K562 (cell line): ENCODE data around the gene MACROD2. TPM values are rescaled to one million over a fixed set of nuclear protein-coding genes. Genes with fewer than 3 reads are reported as not detected.
"Not testable (repeated sequence)": the region's sequence is repeated elsewhere in the genome, so short reads cannot be mapped to it uniquely, and the experiment has no call there.

ENCODE experiments used
- ATAC-seq: fragments of 200-7000 bp; cut with Tn5 transposase; 3 replicates; pipeline ENCODE4 v1.9.1; 2020; ENCODE audit warnings: moderate library complexity
- BruUV-seq: library from RNA; stranded (reverse); fragments of 400-500 nt; replicated peaks from 2 replicates; lab custom pipeline; 2021; lab: Mats Ljungman, UMichigan
- CTCF ChIA-PET: fragments of 300-600 bp; formaldehyde crosslinking; extraction: SDS; loops from one replicate; lab custom pipeline; 2021; ENCODE audit warnings: low intra/inter-chr PET ratio; lab: Yijun Ruan, JAX
- POLR2A ChIA-PET: fragments of 300-600, 350-650 bp; sonication (Branson Sonifier 250); formaldehyde crosslinking; extraction: SDS; loops from one replicate; lab custom pipeline; 2021; ENCODE audit warnings: antibody characterized with exemption, inconsistent platforms; lab: Yijun Ruan, JAX
- DNase-seq, 4 experiments: peaks; one replicate each; pipeline versions ENCODE4 v3.0.0 to v3.0.0-alpha.2; 2011 to 2018; ENCODE audit warnings: low spot score in 3 of 4, mixed read lengths in 3 of 4; ENCODE audit errors: extremely low read depth in 1 of 4
- FAIRE-seq: peaks from 2 replicates; lab custom pipeline; 2011; peaks lifted over from hg19 to GRCh38; lab: Jason Lieb, UNC
- H2AFZ ChIP-seq: 2 replicates; pipeline ENCODE4 v1.6.0; 2011; ENCODE audit warnings: low read depth, low read length, control low read depth, inconsistent platforms
- H3K27ac ChIP-seq: fragments of 200-600 bp; 3 replicates; pipeline ENCODE4 v1.8.0; 2011; ENCODE audit warnings: low read depth, mild to moderate bottlenecking, control low read depth, inconsistent platforms, low read length, moderate library complexity, mixed read lengths; ENCODE audit errors: extremely low read depth
- H3K27me3 ChIP-seq, 2 experiments: fragments of 300-600 bp in 1 of 2; 2 replicates in 1 of 2; 3 replicates in 1 of 2; pipeline versions ENCODE4 v1.6.0 to v1.8.0; 2011; ENCODE audit warnings: inconsistent platforms in 2 of 2, low read length in 2 of 2, mild to moderate bottlenecking in 1 of 2, mixed read lengths in 1 of 2, moderate library complexity in 1 of 2; ENCODE audit not compliant: control insufficient read depth in 2 of 2, insufficient read depth in 2 of 2
- H3K36me3 ChIP-seq: fragments of 300-600 bp; 3 replicates; pipeline ENCODE4 v1.8.0; 2011; ENCODE audit warnings: mild to moderate bottlenecking, low read length, inconsistent platforms; ENCODE audit not compliant: control insufficient read depth, insufficient read depth
- H3K4me1 ChIP-seq, 2 experiments: fragments of 200-600 bp in 1 of 2; replicated peaks in 1 of 2; 2 replicates in 1 of 2; 3 replicates in 1 of 2; pipeline versions ENCODE4 v1.5.1 to v1.8.0; 2011; ENCODE audit warnings: inconsistent platforms in 2 of 2, low read length in 2 of 2, mild to moderate bottlenecking in 1 of 2, mixed read lengths in 1 of 2, moderate library complexity in 1 of 2; ENCODE audit not compliant: control insufficient read depth in 2 of 2, insufficient read depth in 2 of 2
- H3K4me2 ChIP-seq: 2 replicates; pipeline ENCODE4 v1.6.1; 2011; ENCODE audit warnings: low read length, control low read depth, inconsistent platforms, mixed read lengths; ENCODE audit not compliant: insufficient read depth
- H3K4me3 ChIP-seq: fragments of 200-600 bp; sonication (generic), shearing (Covaris generic); 2 replicates; pipeline ENCODE4 v1.5.1; 2016; ENCODE audit warnings: control low read depth, inconsistent platforms
- H3K79me2 ChIP-seq: fragments of 200-600 bp; 3 replicates; pipeline ENCODE4 v1.8.0; 2011; ENCODE audit warnings: low read length, inconsistent platforms; ENCODE audit not compliant: control insufficient read depth, insufficient read depth
- H3K9ac ChIP-seq, 2 experiments: 2 replicates each; pipeline versions ENCODE4 v1.6.0 to v1.6.1; 2011; ENCODE audit warnings: low read depth in 2 of 2, low read length in 2 of 2, control low read depth in 1 of 2, inconsistent platforms in 1 of 2, mild to moderate bottlenecking in 1 of 2, mixed read lengths in 1 of 2; ENCODE audit not compliant: insufficient read depth in 1 of 2
- H3K9me1 ChIP-seq: one replicate; pipeline ENCODE4 v1.6.0; 2011; ENCODE audit warnings: inconsistent platforms, mild to moderate bottlenecking, low read length, moderate library complexity; ENCODE audit not compliant: control insufficient read depth, insufficient read depth
- H3K9me3 ChIP-seq: replicated peaks from 2 replicates; pipeline ENCODE4 v1.5.1; 2011; ENCODE audit warnings: low read depth, low read length, inconsistent platforms; ENCODE audit not compliant: control insufficient read depth, insufficient read depth
- H4K20me1 ChIP-seq: replicated peaks from 2 replicates; pipeline ENCODE4 v1.6.1; 2011; ENCODE audit warnings: low read length, inconsistent platforms, mixed read lengths; ENCODE audit not compliant: control insufficient read depth, insufficient read depth
- E4F1 ChIP-seq: fragments of 250-450 bp; sonication (Bioruptor Pico); IDR thresholded peaks from 2 replicates; pipeline ENCODE4 v1.5.0; 2021; ENCODE audit warnings: mild to moderate bottlenecking, borderline replicate concordance
- ESRRB ChIP-seq: fragments of 250-450 bp; sonication (Bioruptor Pico); IDR thresholded peaks from 2 replicates; pipeline ENCODE4 v1.5.0; 2020; ENCODE audit warnings: mild to moderate bottlenecking, moderate library complexity, borderline replicate concordance
- SREBF2 ChIP-seq: sonication (generic); formaldehyde crosslinking; IDR thresholded peaks from 2 replicates; pipeline ENCODE4 v1.4.0; 2020; ENCODE audit warnings: mild to moderate bottlenecking, missing genetic modification reagents
- WGBS: fragments of 100-300 bp; shearing (Covaris generic); methylation state at CpG from one replicate; pipeline ENCODE4 v1.1.6; 2016; ENCODE audit warnings: low coverage, mixed read lengths; ENCODE audit not compliant: insufficient coverage; ENCODE audit errors: missing lambda C conversion rate; 5-methylcytosine and 5-hydroxymethylcytosine counted together
- in situ Hi-C: fragments of 300-500 bp; cut with MboI; formaldehyde crosslinking; loops from 4 replicates; pipeline ENCODE4 v1.15.0; 2018; ENCODE audit warnings: inconsistent platforms, mixed read lengths
- intact Hi-C: fragments of 100-400 bp; cut with micrococcal nuclease; formaldehyde crosslinking; loops from 2 replicates; pipeline ENCODE4 v1.14.2; 2022
- polyA plus RNA-seq, 8 experiments: library from polyadenylated mRNA; depleted of rRNA in 4 of 8; stranded (reverse) in 5 of 8; unstranded in 3 of 8; fragments of >200 nt; fragmentation: Nextera tagmentation in 2 of 8; fragmentation: Illumina TruSeq in 1 of 8; extraction: Ambion mirVana in 2 of 8; extraction: Trizol in 1 of 8; gene quantifications; 2 replicates each; pipeline versions ENCODE4 v1.2.1 to v1.2.3, GENCODE V29; 2011 to 2014; ENCODE audit warnings: inconsistent platforms in 1 of 8, missing spikeins in 1 of 8
- total RNA-seq, 7 experiments: library from RNA; depleted of rRNA in 6 of 7; stranded (reverse); fragments of >200 nt in 6 of 7; fragmentation: Illumina TruSeq in 2 of 7; extraction: Trizol in 2 of 7; gene quantifications; 2 replicates each; pipeline versions ENCODE4 v1.2.1 to v1.2.3, GENCODE V29; 2011 to 2021; ENCODE audit warnings: low replicate concordance in 1 of 7

The MACROD2 gene
- total and polyA plus RNA-seq, 9 of the 15 experiments (the other 6 are each of a cell fraction or from before 2014, with no cell fraction given): not detected

DNA sequence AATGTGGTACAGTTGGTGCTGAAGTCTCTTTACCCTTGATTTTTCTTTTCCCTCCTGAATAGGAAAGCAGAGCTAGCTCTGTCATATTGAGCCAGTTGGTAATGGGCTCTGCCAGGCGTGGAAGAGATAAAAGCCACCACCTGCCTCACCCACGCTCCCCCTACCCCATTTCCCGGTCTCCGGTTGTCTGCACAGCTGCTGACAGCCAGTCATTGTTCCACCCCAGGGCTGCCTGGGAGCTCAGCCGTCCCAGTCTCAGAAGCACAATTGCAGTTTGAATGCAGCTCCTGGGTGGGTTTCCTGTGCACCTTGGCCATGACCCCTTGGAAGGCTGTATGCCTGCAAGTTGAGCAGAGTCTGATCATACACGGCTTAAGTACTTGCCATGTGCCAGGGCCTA lies 1017.2 kb downstream of the MACROD2 start:
- WGBS: 0% methylated on average over 3 of the region's 6 CpGs
- no peaks in the 10 kb centered on the region for H3K9me3 ChIP-seq
- no peak for ATAC-seq
- CTCF ChIA-PET: no interaction called here
- no peaks in the 10 kb centered on the region for H3K9me1 ChIP-seq
- H3K27me3 ChIP-seq: no peaks in the 10 kb centered on the region
- no TSS peak for BruUV-seq
- H3K79me2 ChIP-seq: no peaks in the 10 kb centered on the region
- no peaks in the 10 kb centered on the region for H4K20me1 ChIP-seq
- intact Hi-C loops: no loop called here
- H2AFZ ChIP-seq: no peak overlapping the region
- H3K4me2 ChIP-seq: no peak overlapping the region
- no peak for FAIRE-seq
- H3K36me3 ChIP-seq: no peaks in the 10 kb centered on the region
- in situ Hi-C loops: no loop called here
- H3K9ac ChIP-seq: no peak overlapping the region
- H3K4me1 ChIP-seq: no peaks in the 10 kb centered on the region
- TF ChIP-seq E4F1 (CRISPR knock-in tag) (no peak), SREBF2 (CRISPR knock-in tag) (no peak), ESRRB (CRISPR knock-in tag) (no peak)
- TF ChIP-seq, all 486 proteins: peak for 0
- H3K4me3 ChIP-seq: no peak overlapping the region
- H3K27ac ChIP-seq: no peak overlapping the region
- POLR2A ChIA-PET: no interaction called here
- DNase-seq: no peak

DNA sequence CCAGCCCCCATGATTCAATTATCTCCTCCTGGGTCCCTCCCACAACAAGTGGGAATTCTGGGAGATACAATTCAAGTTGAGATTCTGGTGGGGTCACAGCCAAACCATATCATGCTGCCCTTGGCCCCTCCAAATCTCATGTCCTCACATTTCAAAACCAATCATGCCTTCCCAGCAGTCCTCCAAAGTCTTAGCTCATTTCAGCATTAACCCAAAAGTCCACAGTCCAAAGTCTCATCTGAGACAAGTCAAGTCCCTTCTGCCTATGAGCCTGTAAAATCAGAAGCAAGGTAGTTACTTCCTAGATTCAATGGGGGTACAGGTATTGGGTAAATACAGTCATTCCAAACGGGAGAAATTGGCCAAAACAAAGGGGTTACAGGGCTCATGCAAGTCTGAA lies 1021.6 kb downstream of the MACROD2 start:
- H3K27me3 ChIP-seq, H3K79me2 ChIP-seq, H2AFZ ChIP-seq, H3K4me3 ChIP-seq, H3K4me1 ChIP-seq, H4K20me1 ChIP-seq, H3K9me1 ChIP-seq, intact Hi-C loops, H3K36me3 ChIP-seq, H3K9me3 ChIP-seq, FAIRE-seq, POLR2A ChIA-PET, CTCF ChIA-PET, BruUV-seq, DNase-seq, H3K9ac ChIP-seq, H3K27ac ChIP-seq, ATAC-seq, in situ Hi-C loops, H3K4me2 ChIP-seq: not testable (repeated sequence)
- 0% methylated on average over 1 of the region's 1 CpG for WGBS
